Activated CD8-positive, alpha-beta memory T cell treated with anti-CD3 and anti-CD28 coated beads, Interleukin-2, amount 50 U/mL, for 48 hours (primary cell): ENCODE data around the gene GARIN3.
"Not testable (repeated sequence)": the region's sequence is repeated elsewhere in the genome, so short reads cannot be mapped to it uniquely, and the experiment has no call there.

Experiments
- DNase-seq: peaks from one replicate; pipeline ENCODE4 v3.0.0-alpha.2; 2020

Gene GARIN3

GRCh38 chr5:157166214-157167213 is at the start of gene GARIN3:
GARIN3 (minus strand) TSS chr5:157166264; CDS start chr5:157166168, 96 bp downstream.
- peak; percentile 58 for DNase-seq

DNA sequence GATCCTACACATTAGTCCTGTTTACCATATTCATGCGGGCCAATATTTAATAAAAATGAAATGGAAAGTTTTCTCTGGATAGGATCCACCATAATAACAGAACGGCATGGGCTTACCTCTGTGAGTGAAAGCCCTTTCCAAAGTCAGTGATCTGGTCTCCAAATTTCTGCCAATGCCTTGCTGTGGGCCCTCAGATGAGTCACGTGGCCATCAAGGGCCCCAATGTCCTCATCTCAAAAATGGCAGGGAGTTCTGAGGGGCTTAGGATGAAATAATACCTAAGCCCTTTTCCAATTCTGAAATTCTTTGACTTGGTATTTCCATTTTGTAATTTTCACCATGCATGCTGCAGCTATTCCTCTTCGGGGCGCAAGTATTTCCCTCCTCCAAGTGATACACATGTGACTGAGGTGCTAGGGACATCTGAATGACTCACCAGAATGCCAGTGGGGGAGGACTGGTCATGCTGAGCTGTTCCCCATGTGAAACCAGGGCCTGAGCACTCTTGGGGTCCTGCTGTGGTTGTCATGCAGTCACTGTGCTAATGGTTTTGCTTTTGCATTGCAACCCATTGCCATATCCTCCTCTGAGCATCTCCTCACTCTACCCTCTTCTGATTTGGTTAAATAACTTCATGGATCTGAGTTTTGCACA is 49.6 kb upstream of the GARIN3 start:
- DNase-seq, result no peak

DNA sequence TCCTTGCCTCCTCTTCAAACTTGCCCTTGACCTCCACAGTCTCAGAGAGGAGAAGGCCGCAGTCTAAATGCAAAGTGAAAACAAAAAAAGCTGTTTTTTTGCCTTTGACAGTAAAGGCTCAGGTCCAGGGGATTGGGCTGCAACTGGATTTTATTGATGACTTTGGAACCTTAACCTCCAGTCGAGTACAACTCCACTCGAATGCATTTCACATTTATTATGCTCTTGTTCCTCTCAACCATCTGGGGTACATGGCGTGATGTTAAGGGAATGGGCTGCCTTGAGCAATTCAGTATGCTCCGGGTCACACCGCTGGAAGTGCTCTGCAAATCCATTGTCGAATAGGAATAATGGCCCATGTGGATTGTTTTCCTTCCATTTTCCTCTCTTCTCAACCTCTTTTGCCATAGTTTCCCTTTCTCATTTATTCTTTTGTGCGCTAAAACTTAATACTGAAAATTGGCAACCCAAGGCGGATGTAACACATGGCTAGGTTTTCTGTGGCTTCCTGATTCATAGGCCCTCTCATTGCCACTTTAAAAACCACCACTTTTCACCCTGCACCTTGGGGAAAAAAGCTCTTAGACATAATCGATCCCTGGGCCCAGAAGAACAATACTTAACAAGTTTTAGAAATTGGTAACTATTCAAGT is 48.9 kb upstream of the GARIN3 start:
- DNase-seq, result no peak

DNA sequence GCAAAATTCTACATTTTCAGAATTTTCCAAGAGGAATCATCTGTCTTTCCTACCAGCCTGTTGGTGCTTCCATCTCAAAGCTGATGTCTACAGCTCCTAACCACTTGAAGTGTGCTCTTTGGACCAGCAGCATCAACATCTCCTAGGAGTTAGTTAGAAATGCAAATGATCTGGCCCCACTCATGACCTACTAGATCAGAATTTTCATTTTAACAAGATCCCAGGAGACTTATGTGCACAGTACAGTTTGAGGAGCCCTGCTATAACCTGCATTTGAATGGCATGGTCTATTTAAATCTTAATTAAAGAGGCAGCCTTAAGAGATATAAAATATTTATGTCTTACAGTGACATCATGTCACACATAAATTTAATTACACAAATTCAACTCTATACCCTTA is 48.4 kb upstream of the GARIN3 start:
- no peak for DNase-seq

DNA sequence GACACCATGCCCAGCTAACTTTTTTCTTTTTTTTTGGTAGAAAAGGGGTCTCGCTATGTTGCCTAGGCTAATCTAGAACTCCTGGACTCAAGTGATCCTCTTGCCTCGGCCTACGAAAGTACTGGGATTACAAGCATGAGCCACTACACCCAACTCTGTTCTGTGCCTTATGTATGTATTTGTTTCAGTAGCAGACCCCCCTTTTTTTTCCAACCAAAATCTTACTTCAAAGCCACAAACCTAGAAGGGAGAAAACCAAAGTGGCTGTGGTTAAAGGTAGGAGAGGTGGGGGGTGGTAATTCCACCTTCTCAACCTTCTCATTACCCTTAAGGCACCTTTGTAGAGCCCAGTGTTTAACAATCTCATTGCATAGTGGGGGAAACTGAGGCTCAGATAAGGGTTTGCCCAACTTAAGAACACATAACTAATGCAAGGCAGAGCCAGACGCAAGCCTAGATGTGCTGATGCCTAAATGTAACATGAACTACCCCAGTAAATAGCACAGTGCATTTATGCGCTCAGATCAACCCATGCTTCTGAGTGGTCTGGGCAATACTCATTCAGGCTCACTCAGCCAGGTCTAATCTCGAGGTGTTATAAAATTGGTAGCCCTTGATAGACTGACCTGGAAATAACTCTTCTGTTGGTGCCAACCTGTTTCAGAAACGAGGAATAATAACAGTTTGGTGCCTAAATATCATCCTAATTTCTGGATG is 47.6 kb upstream of the GARIN3 start:
- DNase-seq, result no peak

GRCh38 chr5:157212307-157212706 is 46.2 kb upstream of the GARIN3 start:
- DNase-seq, result no peak

GRCh38 chr5:157210652-157211051 is 44.6 kb upstream of the GARIN3 start:
- not testable (repeated sequence) for DNase-seq

DNA sequence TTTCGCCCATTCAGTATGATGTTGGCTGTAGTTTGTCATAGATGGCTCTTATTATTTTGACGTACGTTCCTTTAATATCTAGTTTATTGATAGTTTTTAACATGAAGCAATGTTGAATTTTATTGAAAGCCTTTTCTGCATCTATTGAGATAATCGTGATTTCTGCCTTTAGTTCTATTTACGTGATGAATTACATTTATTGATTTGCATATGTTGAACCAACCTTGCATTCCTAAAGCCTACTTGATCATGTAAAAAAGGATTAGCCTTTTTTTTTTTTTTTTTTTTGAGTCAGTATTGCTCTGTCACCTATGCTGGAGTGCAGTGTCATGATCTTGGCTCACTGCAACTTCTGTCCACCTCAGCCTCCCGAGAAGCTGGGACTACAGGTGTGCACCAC is 39.6 kb upstream of the GARIN3 start:
- DNase-seq, result no peak

DNA sequence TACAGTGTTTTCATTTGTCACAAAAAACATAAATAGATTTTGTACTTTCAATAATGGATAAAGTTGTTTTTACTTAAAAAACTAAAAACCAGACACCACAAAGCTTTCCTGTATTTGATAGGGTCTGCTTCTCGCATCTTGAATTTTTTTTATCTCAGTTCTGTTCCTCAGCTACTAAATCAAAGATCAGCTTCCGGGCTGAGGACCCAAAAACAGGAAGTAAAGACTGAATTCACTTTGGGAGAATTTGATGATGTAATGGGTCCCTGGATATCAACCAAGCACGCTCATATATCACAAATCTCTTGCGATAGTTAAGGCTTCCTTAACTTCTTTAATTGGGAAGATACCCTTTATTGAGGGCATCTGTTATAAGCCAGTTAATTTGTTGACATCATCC is 38.7 kb upstream of the GARIN3 start:
- no peak for DNase-seq

- no peak for DNase-seq
These were observed 37.4 kb upstream of the GARIN3 start for GRCh38 chr5:157203417-157203816.

DNA sequence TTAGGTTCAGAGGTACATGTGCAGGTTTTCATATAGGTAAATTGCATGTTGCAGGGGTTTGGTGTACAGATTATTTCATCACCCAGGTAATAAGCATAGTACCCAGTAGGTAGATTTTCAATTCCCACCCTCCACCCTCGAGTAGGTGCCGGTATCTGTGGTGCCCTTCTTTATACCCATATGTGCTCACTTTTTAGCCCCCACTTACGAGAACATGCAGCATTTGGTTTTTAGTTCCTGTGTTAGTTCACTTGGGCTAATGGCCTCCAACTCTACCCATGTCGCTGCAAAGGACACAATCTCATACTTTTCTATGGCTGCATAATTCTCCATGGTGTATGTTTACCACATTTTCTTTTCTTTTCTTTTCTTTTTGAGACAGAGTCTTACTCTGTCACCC is 35.8 kb upstream of the GARIN3 start:
- no peak for DNase-seq

DNA sequence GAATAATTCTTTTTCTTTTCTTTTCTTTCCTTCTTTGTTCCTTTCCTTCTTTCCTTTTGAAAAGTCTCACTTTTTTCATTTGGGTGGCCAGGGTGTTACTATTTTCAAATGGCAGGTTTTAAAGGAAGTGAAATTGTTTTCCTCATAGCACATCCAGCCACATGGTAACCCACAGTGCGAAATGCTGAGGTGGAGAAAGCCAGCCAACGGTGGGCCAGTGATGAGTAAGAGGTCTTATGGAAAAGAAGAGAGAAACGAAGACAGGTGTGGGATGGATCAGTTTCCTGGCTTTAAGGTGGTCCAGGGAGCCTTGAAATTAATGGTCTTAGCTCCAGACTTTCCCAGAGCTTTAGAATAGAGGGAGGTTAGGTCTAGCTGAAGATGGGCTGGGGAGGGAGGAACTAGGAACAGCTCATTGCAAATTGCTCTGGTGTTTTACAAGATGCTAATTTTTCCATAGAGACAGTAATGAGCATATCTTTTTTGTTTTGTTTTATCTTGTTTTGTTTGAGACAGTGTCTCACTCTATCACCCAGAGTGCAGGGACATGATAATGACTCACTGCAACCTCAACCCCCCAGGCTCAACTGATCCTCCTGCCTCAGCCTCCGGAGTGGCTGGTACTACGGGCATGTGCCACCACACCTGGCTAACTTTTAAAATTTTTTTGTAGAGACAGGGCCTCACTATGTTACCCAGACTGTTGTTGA is 32.4 kb upstream of the GARIN3 start:
- no peak for DNase-seq

GRCh38 chr5:157197086-157197485 is 31.0 kb upstream of the GARIN3 start:
- DNase-seq, result no peak

GRCh38 chr5:157196045-157196444 is 30.0 kb upstream of the GARIN3 start:
- DNase-seq, result no peak

DNA sequence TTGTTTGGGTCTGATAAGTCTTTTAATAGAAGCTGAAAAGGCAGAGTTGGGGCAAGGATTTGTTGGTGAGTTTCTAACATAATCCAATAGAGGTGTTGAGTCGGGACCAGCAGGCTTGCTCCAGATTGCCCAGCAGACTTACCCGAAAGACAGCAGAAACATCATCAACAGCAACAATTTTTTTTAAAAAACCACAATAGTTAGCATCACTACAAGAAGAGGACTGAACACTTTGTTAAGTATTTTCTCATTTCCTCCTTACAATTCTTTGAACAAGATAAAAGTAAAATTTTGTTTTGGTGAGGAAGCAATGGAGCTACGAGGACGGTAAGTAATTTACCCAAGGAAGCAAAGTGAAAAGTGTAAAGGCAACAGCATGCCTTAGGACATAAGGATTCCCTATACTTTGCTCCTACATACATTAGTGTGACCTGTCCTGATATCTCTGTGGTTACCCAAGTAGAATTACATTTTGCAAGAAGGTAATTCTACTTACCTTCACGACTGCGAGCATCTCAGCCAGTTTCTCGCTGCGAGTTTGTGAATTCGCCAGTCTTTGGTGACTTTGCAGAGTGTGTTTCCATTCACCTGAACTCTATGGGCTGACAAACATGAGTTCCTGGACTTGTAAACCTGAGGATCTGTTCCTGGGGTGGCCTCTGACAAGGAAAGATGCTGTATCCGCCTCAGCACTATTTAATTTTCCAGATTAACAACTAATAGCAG is 27.8 kb upstream of the GARIN3 start:
- no peak for DNase-seq

- DNase-seq, result no peak
These were observed 23.2 kb upstream of the GARIN3 start for GRCh38 chr5:157189223-157189622.

GRCh38 chr5:157188270-157188669 is 22.2 kb upstream of the GARIN3 start:
- no peak for DNase-seq

DNA sequence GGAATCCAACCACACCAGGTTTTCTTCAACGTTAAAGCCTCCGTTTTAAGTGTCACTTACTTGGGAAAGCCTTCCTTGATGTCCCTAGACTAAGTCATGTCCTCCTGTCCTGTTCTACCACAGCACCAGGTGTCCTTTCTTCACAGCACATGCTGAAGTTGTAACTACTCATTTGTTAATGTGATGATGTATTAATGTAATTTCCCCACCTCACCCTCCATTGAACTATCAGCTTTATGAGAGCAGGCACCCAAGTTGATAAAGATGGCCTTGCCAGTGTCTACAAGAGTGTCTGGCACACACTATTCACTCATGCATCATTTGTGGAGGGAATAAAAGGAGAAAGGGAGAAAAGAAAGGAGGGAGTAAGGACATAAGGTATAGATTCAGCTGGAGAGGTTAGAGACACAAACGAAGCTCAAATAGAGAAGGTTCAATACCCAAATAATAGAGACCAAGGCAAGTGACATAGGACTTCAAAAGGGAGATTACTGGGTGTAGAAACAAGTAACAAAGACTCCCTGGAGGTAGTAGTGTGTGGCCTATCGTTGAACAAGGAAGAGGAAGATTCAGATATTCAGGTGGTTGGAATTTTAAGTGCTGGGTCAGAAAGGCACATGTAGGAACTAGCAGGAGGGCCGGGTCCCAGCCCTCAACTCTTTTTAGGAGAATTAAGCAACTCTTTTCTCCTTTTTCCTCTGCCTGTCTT is 21.1 kb upstream of the GARIN3 start:
- no peak for DNase-seq

DNA sequence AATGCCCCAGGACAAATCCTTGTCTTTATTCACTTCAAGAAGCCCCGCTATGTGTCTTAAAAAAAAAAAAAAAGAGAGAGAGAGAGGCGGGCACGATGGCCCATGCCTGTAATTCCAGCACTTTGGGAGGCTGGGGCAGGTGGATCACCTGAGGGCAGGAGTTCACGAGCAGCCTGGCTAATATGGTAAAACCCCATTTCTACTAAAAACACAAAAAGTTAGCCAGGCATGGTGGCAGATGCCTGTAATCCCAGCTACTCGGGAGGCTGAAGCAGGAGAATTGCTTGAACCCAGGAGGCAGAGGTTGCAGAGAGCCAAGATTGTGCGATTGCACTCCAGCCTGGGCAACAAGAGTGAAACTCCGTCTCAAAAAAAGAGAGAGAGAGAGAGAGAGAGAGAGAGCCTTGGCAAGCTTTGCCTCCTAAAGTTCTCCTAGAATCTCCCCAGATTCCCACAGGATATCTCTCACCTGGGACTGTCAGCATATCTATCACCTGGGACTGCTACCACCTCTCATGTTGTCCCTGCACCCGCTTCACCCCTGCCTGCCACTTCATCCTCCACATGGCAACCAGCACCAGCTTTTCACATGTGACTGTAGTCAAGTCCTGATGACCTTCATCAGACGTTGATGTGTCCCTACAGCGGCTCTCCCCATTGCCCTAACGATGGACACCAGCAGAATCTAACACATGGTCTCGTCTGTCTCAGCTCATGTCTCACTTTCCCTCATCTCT is 20.4 kb upstream of the GARIN3 start:
- no peak for DNase-seq

GRCh38 chr5:157185122-157185521 is 19.1 kb upstream of the GARIN3 start:
- DNase-seq, result not testable (repeated sequence)
